NCI-H1048 (cell line): ENCODE data around the gene OR56A1.
"Not testable (repeated sequence)": the region's sequence is repeated elsewhere in the genome, so short reads cannot be mapped to it uniquely, and the experiment has no call there.

Experiments used
- DNase-seq: peaks from one replicate; lab custom pipeline; 2025; lab: John Stamatoyannopoulos, UW

OR56A1 gene

GRCh38 chr11:6030708-6031405 is at the start of gene OR56A1:
OR56A1 (minus strand) TSS chr11:6030758; CDS start chr11:6027692, 3,066 bp downstream.
- DNase-seq = no peak

GRCh38 chr11:6079463-6079862 is 48.9 kb upstream of the OR56A1 start:
- no peak for DNase-seq

GRCh38 chr11:6077723-6078122 is 47.2 kb upstream of the OR56A1 start:
- DNase-seq = no peak

- DNase-seq = not testable (repeated sequence)
Observed at GRCh38 chr11:6076443-6076842, 45.9 kb upstream of the OR56A1 start.

- DNase-seq = no peak
Observed at GRCh38 chr11:6067502-6067901, 36.9 kb upstream of the OR56A1 start.

- no peak for DNase-seq
Observed at GRCh38 chr11:6062691-6063358, 32.3 kb upstream of the OR56A1 start.

GRCh38 chr11:6061475-6061874 is 30.9 kb upstream of the OR56A1 start:
- DNase-seq = no peak

GRCh38 chr11:6057452-6057851 is 26.9 kb upstream of the OR56A1 start:
- no peak for DNase-seq

GRCh38 chr11:6055569-6055968 is 25.0 kb upstream of the OR56A1 start:
- no peak for DNase-seq

GRCh38 chr11:6052374-6052773 is 21.8 kb upstream of the OR56A1 start:
- no peak for DNase-seq

GRCh38 chr11:6040874-6041273 is 10.3 kb upstream of the OR56A1 start:
- DNase-seq = no peak

- DNase-seq = no peak
Observed at GRCh38 chr11:6027501-6027900, 3.1 kb downstream of the OR56A1 start.

GRCh38 chr11:6025056-6025455 is 5.5 kb downstream of the OR56A1 start:
- no peak for DNase-seq

GRCh38 chr11:6022956-6023355 is 7.6 kb downstream of the OR56A1 start:
- DNase-seq = no peak

GRCh38 chr11:6013042-6013441 is 17.5 kb downstream of the OR56A1 start:
- no peak for DNase-seq

- no peak for DNase-seq
Observed at GRCh38 chr11:6012035-6012668, 18.4 kb downstream of the OR56A1 start.

GRCh38 chr11:6006846-6007245 is 23.7 kb downstream of the OR56A1 start, which contains the start of gene OR56A4:
OR56A4 (minus strand) TSS chr11:6006946; CDS start chr11:6002992, 3,954 bp downstream.
- no peak for DNase-seq

- DNase-seq = no peak
Observed at GRCh38 chr11:6006395-6006794, 24.2 kb downstream of the OR56A1 start.

GRCh38 chr11:6002202-6002699 is 28.3 kb downstream of the OR56A1 start:
- no peak for DNase-seq

- no peak for DNase-seq
Observed at GRCh38 chr11:5994791-5995190, 35.8 kb downstream of the OR56A1 start.

GRCh38 chr11:5992604-5993251 is 37.8 kb downstream of the OR56A1 start:
- DNase-seq = no peak

- no peak for DNase-seq
Observed at GRCh38 chr11:5992150-5992549, 38.4 kb downstream of the OR56A1 start.
